Fibroblast of peridontal ligament (primary cell): ENCODE data around the gene CDH16.

Experiments
- DNase-seq: peaks from one replicate; pipeline ENCODE4 v3.0.0-alpha.2; 2010; ENCODE audit errors: extremely low read depth

The CDH16 gene

GRCh38 chr16:66895999-66896398, 22.7 kb downstream of the CDH16 start:
- no peak for DNase-seq

GRCh38 chr16:66895689-66895979, 23.1 kb downstream of the CDH16 start:
- no peak for DNase-seq

- peak; percentile 85 for DNase-seq
These were observed 23.6 kb downstream of the CDH16 start for GRCh38 chr16:66894948-66895688.

- DNase-seq = no peak
These were observed 24.6 kb downstream of the CDH16 start for GRCh38 chr16:66894055-66894454.

GRCh38 chr16:66891797-66892196, 26.9 kb downstream of the CDH16 start:
- no peak for DNase-seq

GRCh38 chr16:66891360-66891759, 27.3 kb downstream of the CDH16 start:
- DNase-seq = no peak

GRCh38 chr16:66890799-66891198, 27.9 kb downstream of the CDH16 start:
- no peak for DNase-seq

GRCh38 chr16:66889622-66890021, 29.1 kb downstream of the CDH16 start:
- DNase-seq = no peak

- DNase-seq = no peak
These were observed 29.8 kb downstream of the CDH16 start for GRCh38 chr16:66888647-66889615.

GRCh38 chr16:66886914-66887313, 31.8 kb downstream of the CDH16 start:
- no peak for DNase-seq

GRCh38 chr16:66886321-66886720, 32.4 kb downstream of the CDH16 start:
- peak; percentile 61 for DNase-seq

GRCh38 chr16:66885491-66885890, 33.2 kb downstream of the CDH16 start:
- DNase-seq = no peak

- DNase-seq = no peak
These were observed 36.0 kb downstream of the CDH16 start for GRCh38 chr16:66882702-66883101.

GRCh38 chr16:66881964-66882508, 36.6 kb downstream of the CDH16 start:
- no peak for DNase-seq

- no peak for DNase-seq
These were observed 37.1 kb downstream of the CDH16 start for GRCh38 chr16:66881560-66881959.

- DNase-seq = no peak
These were observed 37.7 kb downstream of the CDH16 start for GRCh38 chr16:66881014-66881417.

- DNase-seq = peak; percentile 91
These were observed 38.2 kb downstream of the CDH16 start, which contains the start of gene PDP2 for GRCh38 chr16:66880288-66881013. PDP2 (plus strand) TSS chr16:66880515; CDS start chr16:66884285, 3,770 bp downstream.

- DNase-seq = peak; percentile 64
These were observed 40.6 kb downstream of the CDH16 start for GRCh38 chr16:66878067-66878466.

- DNase-seq = peak; percentile 82
These were observed 44.5 kb downstream of the CDH16 start for GRCh38 chr16:66874079-66874775.

- no peak for DNase-seq
These were observed 45.0 kb downstream of the CDH16 start for GRCh38 chr16:66873685-66874055.

- DNase-seq = peak; percentile 97
These were observed 45.6 kb downstream of the CDH16 start for GRCh38 chr16:66872943-66873684.
